HG03108 (cell line): ENCODE results near the gene IL1A.

Source experiments
- ATAC-seq: cut with Tn5 transposase; IDR thresholded peaks from one replicate; pipeline ENCODE4 v1.9.1; 2021; ENCODE audit warnings: moderate library complexity; ENCODE audit not compliant: unreplicated experiment

Gene IL1A

DNA sequence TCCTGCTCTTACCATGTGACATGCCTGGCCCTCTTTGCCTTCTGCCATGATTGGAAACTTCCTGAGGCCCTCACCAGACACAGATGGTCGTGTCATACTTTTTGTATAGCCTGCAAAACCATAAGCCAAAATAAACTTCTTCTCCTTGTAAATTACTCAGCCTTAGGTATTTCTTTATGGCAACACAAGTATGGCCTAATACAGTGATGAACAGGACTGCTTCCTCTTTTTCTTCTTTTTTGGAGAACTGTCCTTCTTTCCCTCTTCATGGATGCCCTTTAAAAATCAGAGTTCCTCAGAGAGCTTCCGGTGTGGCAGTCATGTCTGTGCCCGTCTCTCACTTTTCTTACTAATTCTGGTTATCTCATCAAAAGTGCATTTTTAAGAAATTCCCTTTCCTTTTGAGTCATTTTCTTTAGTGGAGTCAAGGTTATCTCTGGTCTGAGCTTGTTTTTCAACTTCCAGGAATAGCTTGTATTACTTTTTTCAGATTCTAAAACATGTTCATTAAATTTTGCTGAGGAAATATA lies 9.2 kb upstream of the IL1A start:
- no peak for ATAC-seq

DNA sequence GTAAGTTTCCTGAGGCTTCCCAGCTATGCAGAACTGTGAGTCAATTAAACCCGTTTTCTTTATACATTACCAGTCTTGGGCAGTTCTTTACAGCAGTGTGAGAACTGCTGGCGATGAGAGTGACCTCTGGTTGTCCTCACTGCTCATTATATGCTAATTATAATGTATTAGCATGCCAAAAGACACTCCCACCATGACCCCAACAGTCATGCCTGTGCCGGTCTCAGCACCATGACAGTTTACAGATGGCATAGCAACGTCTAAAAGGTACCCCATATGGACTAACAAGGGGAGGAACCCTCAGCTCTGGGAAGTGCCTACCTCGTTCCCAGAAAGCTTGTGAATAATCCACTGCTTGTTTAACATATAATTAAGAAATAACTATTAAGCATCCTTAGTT lies 8.1 kb upstream of the IL1A start:
- ATAC-seq = no peak

DNA sequence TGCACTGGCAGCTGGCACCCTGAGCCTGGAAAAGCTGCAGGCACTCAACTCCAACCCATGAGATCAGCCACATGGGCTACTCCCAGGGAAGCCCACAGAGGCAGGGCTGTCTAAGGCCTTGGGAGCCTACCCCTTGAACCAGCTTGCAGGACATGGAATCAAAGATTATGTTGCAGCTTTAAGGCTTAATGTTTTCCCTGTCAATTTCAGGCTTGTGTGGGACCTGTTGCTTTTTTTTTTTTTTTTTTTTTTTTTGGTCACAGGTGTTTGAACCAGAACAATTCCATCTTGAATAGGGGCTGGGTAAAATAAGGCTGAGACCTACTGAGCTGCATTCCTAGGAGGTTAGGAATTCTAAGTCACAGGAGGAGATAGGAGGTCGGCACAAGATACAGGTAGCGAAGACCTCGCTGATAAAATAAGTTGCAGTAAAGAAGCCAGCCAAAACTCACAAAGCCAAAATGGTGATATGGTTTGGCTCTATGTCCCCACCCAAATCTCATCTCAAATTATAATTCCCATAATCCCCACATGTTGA lies 7.5 kb upstream of the IL1A start:
- no peak for ATAC-seq

DNA sequence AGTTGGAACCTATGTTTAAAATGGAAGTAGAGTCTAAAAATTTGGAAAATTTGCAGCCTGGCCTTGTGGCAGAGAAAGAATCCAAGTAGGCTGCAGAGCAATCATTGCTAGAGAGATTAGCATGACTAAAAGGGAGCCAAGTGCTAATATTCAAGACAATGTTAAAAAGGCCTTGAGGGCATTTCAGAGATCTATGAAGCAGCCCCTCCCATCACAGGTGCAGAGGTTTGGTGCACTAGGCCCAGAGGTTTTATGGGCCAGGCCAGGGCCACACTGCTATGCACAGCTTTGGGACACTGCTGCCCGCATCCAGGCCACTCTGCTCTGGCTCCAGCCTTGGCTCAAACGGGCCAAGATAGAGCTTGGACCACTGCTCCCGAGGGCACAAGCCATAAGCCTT lies 6.7 kb upstream of the IL1A start:
- no peak for ATAC-seq

DNA sequence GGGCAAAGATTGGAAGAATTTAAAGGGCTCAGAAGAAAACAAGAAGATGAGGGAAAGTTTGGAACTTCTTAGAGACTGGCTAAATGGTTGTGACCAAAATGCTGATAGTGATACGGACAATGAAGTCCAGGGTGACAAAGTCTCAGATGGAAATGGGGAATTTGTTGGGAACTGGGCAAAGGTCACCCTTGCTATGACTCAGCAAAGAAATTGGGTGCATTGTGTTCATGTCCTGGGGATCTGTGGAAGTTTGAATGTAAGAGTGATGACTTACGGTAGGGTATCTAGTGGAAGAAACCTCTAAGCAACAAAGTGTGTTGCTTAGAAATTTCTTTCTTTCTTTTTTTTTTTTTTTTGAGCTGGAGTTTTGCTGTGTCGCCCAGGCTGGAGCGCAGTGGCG lies 6.0 kb upstream of the IL1A start:
- no peak for ATAC-seq

GRCh38 chr2:112789186-112789585 lies 4.9 kb upstream of the IL1A start:
- no peak for ATAC-seq

GRCh38 chr2:112788653-112789052 lies 4.4 kb upstream of the IL1A start:
- no peak for ATAC-seq

DNA sequence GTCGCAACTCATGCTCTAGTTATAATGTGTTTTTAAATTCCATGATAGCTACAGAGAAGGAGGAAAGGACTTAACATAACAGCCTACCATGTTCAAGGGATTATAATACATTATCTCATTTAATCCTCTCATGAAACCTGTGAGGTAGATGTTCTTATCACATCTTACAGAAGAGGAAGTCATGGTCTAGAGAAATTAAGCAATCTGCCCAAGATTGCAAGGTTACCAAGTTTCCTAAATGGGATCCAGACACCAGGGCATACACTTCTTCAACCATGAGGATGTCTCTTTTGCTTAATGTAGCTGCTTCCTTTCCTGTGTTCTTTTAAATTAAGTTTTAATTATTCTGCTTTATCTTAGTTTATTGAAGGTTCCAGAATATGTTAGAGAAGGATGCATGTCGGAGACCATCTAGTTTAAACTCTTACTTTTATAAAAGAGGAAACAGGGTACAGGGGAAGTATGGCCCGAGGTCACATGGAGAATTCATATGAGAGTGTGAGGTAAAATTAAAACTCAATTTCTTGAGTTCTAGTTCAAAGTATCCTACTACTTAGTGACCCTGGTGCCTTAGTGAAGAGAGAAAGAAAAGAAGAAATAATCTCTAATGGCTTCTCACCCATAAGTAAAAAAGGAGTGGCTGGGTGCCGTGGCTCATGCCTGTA lies 3.6 kb upstream of the IL1A start:
- no peak for ATAC-seq

DNA sequence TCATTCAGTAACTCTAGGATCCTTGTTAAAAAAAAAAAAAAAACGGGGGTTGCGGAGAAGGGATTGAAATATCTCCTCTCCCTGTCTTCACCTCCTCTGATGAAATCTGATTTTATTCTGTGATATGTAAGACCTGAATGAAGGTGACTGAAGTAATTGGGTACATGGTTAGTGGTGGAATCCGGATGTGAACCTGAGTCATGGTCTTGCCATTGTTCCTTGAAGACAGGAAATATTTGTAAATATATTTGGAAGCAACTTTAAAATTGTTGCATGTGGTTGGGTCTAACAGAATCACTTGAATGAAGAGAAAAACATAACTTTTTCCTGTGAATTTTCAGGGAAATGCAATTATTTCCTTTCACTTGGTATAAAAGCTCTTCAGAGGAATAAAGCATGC lies 3.0 kb upstream of the IL1A start:
- ATAC-seq = no peak

GRCh38 chr2:112783187-112783714 lies 1.0 kb downstream of the IL1A start:
- ATAC-seq = no peak

GRCh38 chr2:112782234-112782799 lies 2.0 kb downstream of the IL1A start:
- peak; percentile 90 for ATAC-seq

GRCh38 chr2:112779598-112779997 lies 4.7 kb downstream of the IL1A start:
- no peak for ATAC-seq

- no peak for ATAC-seq
Measured at GRCh38 chr2:112777036-112777435, 7.3 kb downstream of the IL1A start.

- ATAC-seq = no peak
Measured at GRCh38 chr2:112776113-112776512, 8.2 kb downstream of the IL1A start.

DNA sequence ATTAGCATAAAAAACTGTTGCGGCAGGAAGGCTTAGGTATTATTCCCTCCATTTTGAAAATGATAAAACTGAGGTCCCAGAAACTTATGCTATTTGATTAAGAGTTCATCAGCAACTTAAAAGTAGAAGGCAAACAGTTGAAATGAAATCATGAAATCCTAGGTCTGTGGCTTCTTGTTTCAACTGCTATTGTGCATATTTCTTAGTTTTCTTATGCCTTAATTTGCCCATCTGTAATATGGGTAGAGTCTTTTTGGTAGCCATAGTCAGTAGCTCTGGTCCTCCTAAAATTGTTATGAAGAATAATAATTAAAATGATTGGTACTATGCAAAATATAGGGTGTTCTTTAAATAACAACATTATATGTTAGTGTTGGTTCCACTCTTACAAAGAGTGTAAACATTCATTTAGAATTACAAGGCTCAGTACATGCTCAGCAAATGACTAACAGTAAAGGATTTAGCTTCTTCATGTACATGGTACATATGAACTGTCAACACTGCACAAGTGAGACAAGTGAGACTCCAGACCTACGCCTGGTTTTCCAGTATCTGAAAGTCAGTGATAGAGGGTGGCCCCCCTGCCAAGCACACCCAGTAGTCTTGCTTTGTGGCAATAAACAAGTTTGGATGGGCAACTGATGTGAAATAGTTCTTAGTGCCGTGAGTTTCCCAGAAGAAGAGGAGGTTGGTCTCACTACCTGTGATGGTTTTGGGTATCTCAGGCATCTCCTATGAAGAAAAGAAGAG lies 9.6 kb downstream of the IL1A start:
- no peak for ATAC-seq

- no peak for ATAC-seq
Measured at GRCh38 chr2:112773556-112773955, 10.7 kb downstream of the IL1A start.

DNA sequence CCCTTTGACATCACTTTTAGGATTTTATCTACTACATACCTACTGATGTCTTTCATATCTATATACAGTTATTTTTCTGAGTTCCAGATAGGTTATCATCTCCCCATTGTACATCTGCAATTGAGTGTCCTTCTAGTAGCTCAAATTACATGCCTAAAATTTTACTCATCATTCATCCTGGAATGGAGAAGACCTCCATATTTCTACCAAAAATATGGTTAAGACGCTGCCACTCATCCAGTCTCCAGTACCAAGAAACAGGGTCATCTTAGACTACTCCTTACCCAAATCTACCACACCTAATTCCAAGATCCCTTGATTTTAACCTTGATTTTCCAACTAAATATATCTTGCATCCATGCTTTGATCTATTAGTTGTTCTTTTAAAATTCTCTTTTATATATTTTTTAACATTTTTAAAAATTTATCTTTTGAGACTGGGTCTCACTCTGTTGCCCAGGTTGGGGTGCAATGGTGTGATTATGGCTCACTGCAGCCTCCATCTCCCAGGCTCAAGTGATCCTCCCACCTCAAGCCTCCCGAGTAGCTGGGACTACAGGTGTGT lies 11.3 kb downstream of the IL1A start:
- ATAC-seq = no peak

DNA sequence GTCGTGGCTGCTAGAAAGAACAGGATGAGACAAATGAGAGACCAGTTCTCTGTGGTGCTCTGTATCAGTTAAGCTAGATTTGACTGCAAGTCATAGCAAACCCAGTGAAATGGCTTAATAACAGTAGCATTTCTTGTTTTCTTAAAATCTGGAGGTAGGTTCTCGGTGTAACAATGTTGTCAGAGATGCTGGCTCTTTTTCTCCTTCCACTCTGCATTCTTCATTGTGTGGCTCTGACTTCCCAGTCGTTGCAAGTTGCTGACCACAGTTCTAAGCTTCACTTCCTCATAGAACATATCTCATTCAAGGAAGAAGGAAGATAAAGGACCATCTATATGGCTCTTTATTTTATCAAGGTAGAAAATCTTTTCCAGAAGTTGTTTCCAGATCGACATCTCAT lies 12.0 kb downstream of the IL1A start:
- no peak for ATAC-seq

GRCh38 chr2:112768432-112768831 lies 15.9 kb downstream of the IL1A start:
- no peak for ATAC-seq

- ATAC-seq = no peak
Measured at GRCh38 chr2:112767693-112768330, 16.5 kb downstream of the IL1A start.

GRCh38 chr2:112765251-112765650 lies 19.0 kb downstream of the IL1A start:
- no peak for ATAC-seq
